ENCODE measurements around the gene KIF5C.

- no peak for TF ChIP-seq CTCF (IDR thresholded peaks at IDR 0.05)
- TF ChIP-seq POLR2AphosphoS5 (IDR thresholded peaks at IDR 0.05; ENCODE audit: low read depth, low read length): no peak
- no peak for TF ChIP-seq REST (IDR thresholded peaks at IDR 0.05; ENCODE audit: insufficient read depth in 1 of 2, low read depth in 2 of 2, low read length in 1 of 2)
- TF ChIP-seq TCF7L2 (IDR thresholded peaks at IDR 0.05; ENCODE audit: low read depth, low read length): no peak
These were observed 24.8 kb downstream of the KIF5C start for GRCh38 chr2:148899638-148900318.

All from Panc1 (cell line).